HG02588 (cell line): ENCODE data around the gene NFATC2IP.
"Not testable (repeated sequence)": the region's sequence is repeated elsewhere in the genome, so short reads cannot be mapped to it uniquely, and the experiment has no call there.

Experiments used
- ATAC-seq: cut with Tn5 transposase; IDR thresholded peaks from one replicate; pipeline ENCODE4 v1.9.1; 2021; ENCODE audit warnings: mild to moderate bottlenecking, moderate library complexity; ENCODE audit not compliant: unreplicated experiment

Gene NFATC2IP

GRCh38 chr16:28964496-28964895, 13.8 kb downstream of the NFATC2IP start:
- ATAC-seq = no peak

DNA sequence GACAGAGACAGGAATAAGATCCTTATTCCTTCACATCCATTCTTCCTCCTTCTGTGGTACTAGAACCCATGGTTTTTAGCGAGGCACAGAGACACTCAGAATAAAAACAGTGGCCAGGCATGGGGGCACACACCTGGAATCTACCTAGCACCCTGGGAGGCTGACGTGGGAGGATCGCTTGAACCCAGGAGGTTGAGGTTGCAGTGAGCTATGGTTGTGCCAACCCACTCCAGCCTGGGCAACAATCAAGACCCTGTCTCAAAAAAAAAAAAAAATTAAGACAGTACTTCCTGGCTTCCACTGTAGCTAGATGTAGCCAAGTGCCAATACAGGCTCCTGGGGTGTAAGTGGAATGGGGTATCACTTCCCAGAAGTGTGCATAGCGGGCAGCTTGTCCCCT, 16.4 kb downstream of the NFATC2IP start:
- no peak for ATAC-seq

DNA sequence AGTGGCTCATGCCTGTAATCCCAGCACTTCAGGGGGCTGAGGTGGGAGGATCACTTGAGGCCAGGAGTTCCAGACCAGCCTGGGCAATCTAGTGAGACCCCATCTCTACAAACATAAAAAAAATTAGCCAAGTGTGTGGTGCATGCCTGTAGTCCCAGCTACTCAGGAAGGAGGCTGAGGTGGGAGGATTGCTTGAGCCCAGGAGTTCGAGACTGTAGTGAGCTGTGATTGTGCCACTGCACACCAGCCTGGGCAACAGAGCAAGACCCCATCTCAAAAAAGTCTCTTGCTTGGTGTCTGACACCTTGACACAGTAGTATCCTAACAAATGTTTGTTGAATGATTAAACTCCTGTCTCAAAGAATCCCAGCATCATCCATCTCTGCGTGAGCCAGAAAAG, 19.0 kb downstream of the NFATC2IP start:
- ATAC-seq = not testable (repeated sequence)

DNA sequence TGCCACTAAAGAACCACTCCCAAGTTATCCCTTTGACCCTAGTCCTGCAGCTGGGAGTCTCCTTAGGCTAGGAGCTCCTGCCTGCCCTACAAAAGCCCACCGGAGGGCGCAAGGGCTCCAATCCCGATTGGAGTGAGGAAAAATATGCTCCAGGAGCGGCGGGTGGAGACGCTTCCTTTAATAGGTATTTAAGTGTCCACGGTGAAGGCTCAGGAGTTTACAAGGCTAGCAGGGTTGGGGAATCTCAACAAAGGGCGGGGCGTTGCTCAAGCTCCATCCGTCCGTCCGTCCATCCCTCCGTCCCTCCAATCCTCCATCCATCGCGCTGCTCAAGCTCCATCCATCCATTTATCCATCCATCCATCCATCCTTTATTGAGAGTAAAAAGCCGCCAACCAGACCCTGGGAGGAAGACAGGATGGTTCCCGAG, 23.3 kb downstream of the NFATC2IP start:
- peak; percentile 14 for ATAC-seq

GRCh38 chr16:28974437-28975157, 23.9 kb downstream of the NFATC2IP start, which contains the start of gene SPNS1:
Gene SPNS1, plus strand, starts transcription at chr16:28974778. Its CDS starts 374 bp downstream, at chr16:28975152.
- peak; percentile 85 for ATAC-seq

DNA sequence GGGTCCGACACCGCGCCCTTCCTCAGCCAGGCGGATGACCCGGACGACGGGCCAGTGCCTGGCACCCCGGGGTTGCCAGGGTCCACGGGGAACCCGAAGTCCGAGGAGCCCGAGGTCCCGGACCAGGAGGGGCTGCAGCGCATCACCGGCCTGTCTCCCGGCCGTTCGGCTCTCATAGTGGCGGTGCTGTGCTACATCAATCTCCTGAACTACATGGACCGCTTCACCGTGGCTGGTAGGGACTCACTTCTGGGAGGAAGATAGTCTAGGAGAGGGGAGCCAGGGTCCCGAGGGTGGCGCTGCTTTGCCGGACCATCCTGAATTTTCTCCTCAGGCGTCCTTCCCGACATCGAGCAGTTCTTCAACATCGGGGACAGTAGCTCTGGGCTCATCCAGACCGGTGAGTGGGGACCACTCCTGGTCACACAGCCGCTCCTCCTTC, 24.4 kb downstream of the NFATC2IP start:
- ATAC-seq = peak; percentile 13

DNA sequence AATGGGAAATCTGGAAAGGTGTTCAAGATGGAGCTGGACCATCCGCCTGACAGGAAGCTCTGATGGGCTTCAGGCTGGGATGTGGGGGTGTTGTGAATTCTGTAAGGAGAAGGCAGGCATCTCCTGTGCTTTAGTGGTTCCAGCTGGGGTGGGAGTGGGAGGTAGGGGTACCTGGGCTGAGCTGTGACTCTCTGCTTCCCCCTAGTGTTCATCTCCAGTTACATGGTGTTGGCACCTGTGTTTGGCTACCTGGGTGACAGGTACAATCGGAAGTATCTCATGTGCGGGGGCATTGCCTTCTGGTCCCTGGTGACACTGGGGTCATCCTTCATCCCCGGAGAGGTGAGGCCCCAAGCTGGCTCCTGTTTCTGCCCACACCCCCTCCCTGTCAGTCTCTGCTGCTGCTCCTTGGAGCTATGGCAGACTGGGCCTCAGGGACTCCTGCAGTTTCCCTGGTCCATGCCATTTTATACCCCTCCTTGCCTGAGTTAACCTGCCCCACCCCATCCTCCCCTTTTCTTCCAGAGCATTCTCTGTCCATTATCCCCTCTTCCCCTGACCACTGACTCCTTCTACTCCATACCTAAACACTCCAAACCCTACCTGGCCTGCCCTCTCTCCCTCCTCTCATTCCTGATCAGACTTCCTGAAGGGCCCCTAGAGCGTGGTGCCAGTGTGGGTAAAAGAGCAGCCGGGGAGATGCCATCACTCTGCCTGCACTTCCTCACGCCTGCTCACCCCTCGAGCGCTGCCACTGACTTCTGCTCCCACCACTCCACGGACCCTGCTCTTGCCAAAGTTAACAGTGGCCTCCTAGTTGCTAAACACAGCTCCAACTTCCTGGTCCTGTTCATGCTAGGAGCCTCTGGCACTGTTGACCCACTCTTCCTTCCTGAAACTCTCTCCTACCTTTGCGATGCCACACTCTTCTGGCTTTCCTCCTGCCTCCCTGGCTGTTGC, 27.2 kb downstream of the NFATC2IP start:
- no peak for ATAC-seq

- ATAC-seq = not testable (repeated sequence)
Observed at GRCh38 chr16:28980330-28980729, 29.6 kb downstream of the NFATC2IP start.

DNA sequence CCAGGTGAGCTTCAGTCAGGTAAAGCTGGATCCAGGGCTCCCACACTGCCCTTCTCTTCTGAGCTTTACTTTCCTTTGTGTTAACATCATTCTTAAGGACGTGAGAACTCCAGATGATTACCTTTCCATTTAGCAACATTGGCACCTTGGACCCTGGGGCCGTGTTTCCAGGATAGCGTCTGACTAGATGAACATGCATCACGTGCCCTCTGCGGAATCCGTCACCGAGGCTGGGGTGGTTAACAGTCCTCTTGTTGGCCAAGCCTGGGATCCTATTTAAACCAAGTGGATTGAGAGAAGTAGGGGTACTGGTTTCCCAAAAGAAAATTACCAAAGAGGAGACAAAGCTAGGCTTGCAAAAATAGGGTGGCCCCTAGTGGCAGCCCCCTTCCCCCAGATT, 30.2 kb downstream of the NFATC2IP start:
- ATAC-seq = no peak

- no peak for ATAC-seq
Observed at GRCh38 chr16:28981517-28981916, 30.8 kb downstream of the NFATC2IP start.

DNA sequence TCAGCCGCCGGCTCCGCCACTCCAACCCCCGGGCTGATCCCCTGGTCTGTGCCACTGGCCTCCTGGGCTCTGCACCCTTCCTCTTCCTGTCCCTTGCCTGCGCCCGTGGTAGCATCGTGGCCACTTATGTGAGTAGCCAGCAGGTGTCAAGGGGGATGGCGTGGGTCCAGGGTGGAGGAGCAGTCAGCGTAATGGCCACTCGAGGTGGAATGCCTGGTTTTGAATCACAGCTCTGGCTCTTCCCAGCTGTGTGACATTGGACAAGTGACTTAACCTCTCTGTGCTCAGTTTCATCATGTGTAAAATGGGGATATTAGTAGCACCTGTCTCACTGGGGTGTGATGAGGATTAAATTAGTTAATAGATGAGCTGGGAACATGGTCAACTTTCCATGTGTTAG, 31.7 kb downstream of the NFATC2IP start:
- no peak for ATAC-seq

- no peak for ATAC-seq
Observed at GRCh38 chr16:28982949-28983348, 32.2 kb downstream of the NFATC2IP start.

DNA sequence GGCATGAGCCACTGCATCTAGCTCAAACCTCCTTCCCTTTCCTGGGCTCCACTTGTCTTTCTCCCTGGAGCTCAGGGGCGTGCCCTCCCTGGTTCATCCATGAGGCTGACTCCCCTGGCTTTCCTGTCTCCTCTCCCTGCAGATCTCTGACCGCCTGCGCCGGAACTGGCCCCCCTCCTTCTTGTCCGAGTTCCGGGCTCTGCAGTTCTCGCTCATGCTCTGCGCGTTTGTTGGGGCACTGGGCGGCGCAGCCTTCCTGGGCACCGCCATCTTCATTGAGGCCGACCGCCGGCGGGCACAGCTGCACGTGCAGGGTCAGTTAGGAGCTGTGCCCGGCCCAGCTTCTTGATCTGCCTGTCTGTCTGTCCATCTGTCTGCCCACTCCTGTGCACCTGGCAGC, 32.9 kb downstream of the NFATC2IP start:
- no peak for ATAC-seq

DNA sequence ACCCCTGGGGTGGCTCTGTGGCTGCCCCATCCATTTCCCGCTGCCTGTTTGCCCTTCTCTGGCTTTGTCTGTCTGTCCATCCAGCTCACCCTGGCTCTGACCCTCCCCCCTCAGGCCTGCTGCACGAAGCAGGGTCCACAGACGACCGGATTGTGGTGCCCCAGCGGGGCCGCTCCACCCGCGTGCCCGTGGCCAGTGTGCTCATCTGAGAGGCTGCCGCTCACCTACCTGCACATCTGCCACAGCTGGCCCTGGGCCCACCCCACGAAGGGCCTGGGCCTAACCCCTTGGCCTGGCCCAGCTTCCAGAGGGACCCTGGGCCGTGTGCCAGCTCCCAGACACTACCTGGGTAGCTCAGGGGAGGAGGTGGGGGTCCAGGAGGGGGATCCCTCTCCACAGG, 33.4 kb downstream of the NFATC2IP start:
- no peak for ATAC-seq

DNA sequence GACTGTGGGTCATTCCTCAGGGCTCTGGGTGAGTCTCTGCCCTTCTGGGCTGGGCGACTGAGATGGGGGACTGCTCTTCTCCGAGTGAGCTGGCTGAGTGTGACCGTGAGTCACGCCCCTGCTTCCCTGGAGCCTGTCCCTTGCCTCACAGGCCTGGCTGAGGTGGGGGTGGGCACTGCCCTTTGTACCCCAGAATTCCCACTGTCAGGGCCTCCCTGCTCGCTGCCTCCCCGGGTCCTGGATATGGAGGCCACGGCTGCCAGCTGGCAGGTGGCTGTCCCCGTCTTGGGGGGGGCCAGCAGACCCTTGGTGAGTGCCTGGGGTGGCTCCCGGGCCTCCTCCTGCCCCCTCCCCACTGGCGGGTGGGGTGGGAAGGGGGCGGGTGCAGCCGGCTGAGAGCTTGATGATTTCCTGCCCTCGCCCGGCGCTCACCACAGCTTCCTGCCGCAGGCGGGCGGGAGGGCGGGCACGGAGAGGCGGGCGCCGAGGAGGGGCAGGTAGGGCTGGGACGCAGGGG, 33.9 kb downstream of the NFATC2IP start, which contains the start of gene LAT:
Gene LAT, plus strand, starts transcription at position 434 of the 517 bp plus-strand sequence. CDS start 366 bp downstream, outside the sequence.
- no peak for ATAC-seq

GRCh38 chr16:28985211-28986041, 34.7 kb downstream of the NFATC2IP start:
- no peak for ATAC-seq

- no peak for ATAC-seq
Observed at GRCh38 chr16:28986046-28986445, 35.3 kb downstream of the NFATC2IP start.

GRCh38 chr16:28986492-28986891, 35.8 kb downstream of the NFATC2IP start:
- no peak for ATAC-seq

- no peak for ATAC-seq
Observed at GRCh38 chr16:28987170-28987853, 36.6 kb downstream of the NFATC2IP start.

- ATAC-seq = no peak
Observed at GRCh38 chr16:28989363-28989762, 38.6 kb downstream of the NFATC2IP start.
